Panc1 (cell line): ENCODE measurements around the gene POLR3E. TPM values are rescaled to one million over a fixed set of nuclear protein-coding genes. Genes with fewer than 3 reads are reported as not detected.

ENCODE experiments used
- ATAC-seq: fragments of 200-7000 bp; cut with Tn5 transposase; 2 replicates; pipeline ENCODE4 v1.9.1; 2020; ENCODE audit warnings: mild to moderate bottlenecking, moderate library complexity
- BruUV-seq: library from RNA; stranded (reverse); fragments of 400-500 nt; replicated peaks from 2 replicates; lab custom pipeline; 2021; lab: Mats Ljungman, UMichigan
- CTCF ChIA-PET: fragments of 300-600 bp; sonication (Branson Sonifier 250); formaldehyde crosslinking; loops from one replicate; lab custom pipeline; 2022; ENCODE audit warnings: antibody characterized with exemption; lab: Charles Lee
- POLR2A ChIA-PET: fragments of 300-600 bp; sonication (Branson Sonifier 250); formaldehyde crosslinking; loops from one replicate; lab custom pipeline; 2022; ENCODE audit warnings: antibody characterized with exemption; lab: Charles Lee
- DNase-seq: peaks from one replicate; pipeline ENCODE4 v3.0.0-alpha.2; 2010; ENCODE audit warnings: low read depth, low spot score
- H3K27ac ChIP-seq: 2 replicates; pipeline ENCODE4 v1.5.1; 2011; ENCODE audit warnings: mild to moderate bottlenecking, low read length, inconsistent platforms
- H3K27me3 ChIP-seq: fragments of 200-500 bp; sonication (Bioruptor generic); 2 replicates; pipeline ENCODE4 v1.6.0; 2014; ENCODE audit warnings: low read length, inconsistent platforms; ENCODE audit not compliant: control insufficient read depth, insufficient read depth
- H3K36me3 ChIP-seq: fragments of 200-500 bp; sonication (Bioruptor generic); 2 replicates; pipeline ENCODE4 v1.5.1; 2014; ENCODE audit warnings: inconsistent platforms, mild to moderate bottlenecking, low read length, moderate library complexity; ENCODE audit not compliant: control insufficient read depth, insufficient read depth
- H3K4me1 ChIP-seq: 2 replicates; pipeline ENCODE4 v1.5.1; 2011; ENCODE audit warnings: inconsistent platforms, mild to moderate bottlenecking, low read length, moderate library complexity; ENCODE audit not compliant: control insufficient read depth, insufficient read depth
- H3K4me3 ChIP-seq, 2 experiments: 2 replicates each; pipeline ENCODE4 v1.5.1; 2011 to 2012; ENCODE audit warnings: low read depth in 2 of 2, low read length in 2 of 2, mild to moderate bottlenecking in 2 of 2, inconsistent platforms in 1 of 2, moderate library complexity in 1 of 2
- H3K9me3 ChIP-seq: fragments of 200-500 bp; sonication (Bioruptor generic); 2 replicates; pipeline ENCODE4 v1.5.1; 2014; ENCODE audit warnings: low read depth, mild to moderate bottlenecking, inconsistent platforms, low read length, moderate library complexity; ENCODE audit not compliant: control insufficient read depth, insufficient read depth
- CTCF ChIP-seq: fragments of 450-650 bp; IDR thresholded peaks from 2 replicates; pipeline ENCODE4 v1.5.1; 2017; ENCODE audit warnings: mild to moderate bottlenecking
- POLR2AphosphoS5 ChIP-seq: IDR thresholded peaks from 2 replicates; pipeline ENCODE4 v1.6.1; 2012; ENCODE audit warnings: mild to moderate bottlenecking, low read depth, low read length, moderate library complexity
- REST ChIP-seq, 2 experiments: IDR thresholded peaks; 2 replicates each; pipeline ENCODE4 v1.6.1; 2011 to 2012; ENCODE audit warnings: low read depth in 2 of 2, control low read depth in 1 of 2, low read length in 1 of 2, mild to moderate bottlenecking in 1 of 2, moderate library complexity in 1 of 2; ENCODE audit not compliant: insufficient read depth in 1 of 2
- SIN3A ChIP-seq: IDR thresholded peaks from 2 replicates; pipeline ENCODE4 v1.6.1; 2012; ENCODE audit warnings: low read depth, mild to moderate bottlenecking, low read length, moderate library complexity, borderline replicate concordance; ENCODE audit not compliant: insufficient read depth
- TCF7L2 ChIP-seq: IDR thresholded peaks from 2 replicates; pipeline ENCODE4 v1.6.1; 2011; ENCODE audit warnings: mild to moderate bottlenecking, low read depth, low read length, inconsistent platforms
- in situ Hi-C: cut with HindIII; loops from 2 replicates; pipeline ENCODE4 v1.10.0; 2016; ENCODE audit warnings: low sequenced_read_pairs, low pct_unique_long_range_greater_than_20kb
- intact Hi-C: fragments of 100-400 bp; cut with micrococcal nuclease; formaldehyde crosslinking; loops from one replicate; pipeline ENCODE4 v1.10.0; 2022; ENCODE audit not compliant: unreplicated experiment
- total RNA-seq: library from RNA; stranded (reverse); gene quantifications from one replicate; pipeline ENCODE4 v1.2.1, GENCODE V29; 2021; ENCODE audit not compliant: unreplicated experiment

The POLR3E gene
- total RNA-seq, 1 experiment from 2014 or later = 45.2 TPM

GRCh38 chr16:22299036-22299435 is 1.8 kb downstream of the POLR3E start:
- in situ Hi-C loops = no loop called here
- POLR2A ChIA-PET = no interaction called here

GRCh38 chr16:22300427-22301071 is 3.3 kb downstream of the POLR3E start:
- peak; percentile 40 for ATAC-seq
- ChIA-PET CTCF (interaction anchor here (0.5 to 1.5 kb wide), 6 partner anchors 21 to 95 kb away, joined by 3 to 9 read pairs (median 4); partner anchors contain the start of gene EEF2K), POLR2A (interaction anchor here (0.7 kb wide), 1 partner anchor 85 kb away, joined by 11 read pairs; no protein-coding TSS in a partner anchor)
- H3K27me3 ChIP-seq = no peaks in the 10 kb centered on the region
- no peak overlapping the region for H3K4me3 ChIP-seq
- no peaks in the 10 kb centered on the region for H3K9me3 ChIP-seq
- H3K27ac ChIP-seq = no peak overlapping the region
- intact Hi-C loops (no loop called here), in situ Hi-C loops (no loop called here)
- peaks cover 3% of the 10 kb centered on the region; the same call in 1 of the 2 replicates for H3K4me1 ChIP-seq
- H3K36me3 ChIP-seq = no peaks in the 10 kb centered on the region
- DNase-seq = no peak
- BruUV-seq = no TSS peak
- TF ChIP-seq REST (IDR thresholded peaks at IDR 0.05; ENCODE audit: insufficient read depth in 1 of 2, low read depth in 2 of 2, low read length in 1 of 2) = no peak
- TF ChIP-seq SIN3A = no peak
- TF ChIP-seq TCF7L2 = no peak
- TF ChIP-seq CTCF = peak; percentile 90

More at GRCh38 chr16:22299036-22299435, 1.8 kb downstream of the POLR3E start:
- BruUV-seq = no TSS peak
- H3K9me3 ChIP-seq = no peaks in the 10 kb centered on the region
- TF ChIP-seq SIN3A (no peak), CTCF (no peak), POLR2AphosphoS5 (no peak), TCF7L2 (no peak), REST (IDR thresholded peaks at IDR 0.05; ENCODE audit: insufficient read depth in 1 of 2, low read depth in 2 of 2, low read length in 1 of 2) (no peak)
- no peaks in the 10 kb centered on the region for H3K36me3 ChIP-seq
- H3K27me3 ChIP-seq = no peaks in the 10 kb centered on the region
- no peak for DNase-seq
- no peak overlapping the region for H3K27ac ChIP-seq
- H3K4me3 ChIP-seq = no peak overlapping the region; a peak in 1 of 4 replicates
- no peak for ATAC-seq
- H3K4me1 ChIP-seq = peaks cover 3% of the 10 kb centered on the region; the same call in 1 of the 2 replicates
- CTCF ChIA-PET = interaction anchor here (1.4 kb wide), 1 partner anchor 91 kb away, joined by 3 read pairs; no protein-coding TSS in a partner anchor
- intact Hi-C loops = loop anchor here (5.0 kb wide), 1 partner anchor 102 kb away; no protein-coding TSS in a partner anchor
